ENCODE measurements around the gene ADGRL3.
"Not testable (repeated sequence)": the region's sequence is repeated elsewhere in the genome, so short reads cannot be mapped to it uniquely, and the experiment has no call there.

The ADGRL3 gene

GRCh38 chr4:61924131-61924530 lies 724.0 kb downstream of the ADGRL3 start:
- no peak for DNase-seq

DNA sequence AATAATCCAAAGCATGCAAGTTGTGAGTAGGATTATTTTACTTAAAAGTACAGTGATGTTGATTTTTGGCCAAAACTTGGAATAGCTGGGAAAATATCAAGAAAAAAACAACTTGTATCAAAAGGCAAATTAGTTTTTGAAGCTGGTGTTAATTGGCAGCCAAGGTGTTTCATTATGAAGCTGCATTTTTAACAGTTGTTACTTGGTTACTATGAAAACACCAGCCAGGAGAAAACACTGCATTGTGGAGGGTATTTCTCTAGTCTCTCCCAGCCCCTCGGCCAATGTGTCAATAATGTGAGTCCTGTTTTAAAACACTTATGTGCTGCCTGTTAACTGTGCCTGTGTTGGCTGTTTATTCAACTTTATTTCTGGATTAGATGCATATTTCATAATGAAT lies 733.4 kb downstream of the ADGRL3 start:
- no peak for DNase-seq

- no peak for DNase-seq
These were observed 734.1 kb downstream of the ADGRL3 start for GRCh38 chr4:61934198-61934597.

DNA sequence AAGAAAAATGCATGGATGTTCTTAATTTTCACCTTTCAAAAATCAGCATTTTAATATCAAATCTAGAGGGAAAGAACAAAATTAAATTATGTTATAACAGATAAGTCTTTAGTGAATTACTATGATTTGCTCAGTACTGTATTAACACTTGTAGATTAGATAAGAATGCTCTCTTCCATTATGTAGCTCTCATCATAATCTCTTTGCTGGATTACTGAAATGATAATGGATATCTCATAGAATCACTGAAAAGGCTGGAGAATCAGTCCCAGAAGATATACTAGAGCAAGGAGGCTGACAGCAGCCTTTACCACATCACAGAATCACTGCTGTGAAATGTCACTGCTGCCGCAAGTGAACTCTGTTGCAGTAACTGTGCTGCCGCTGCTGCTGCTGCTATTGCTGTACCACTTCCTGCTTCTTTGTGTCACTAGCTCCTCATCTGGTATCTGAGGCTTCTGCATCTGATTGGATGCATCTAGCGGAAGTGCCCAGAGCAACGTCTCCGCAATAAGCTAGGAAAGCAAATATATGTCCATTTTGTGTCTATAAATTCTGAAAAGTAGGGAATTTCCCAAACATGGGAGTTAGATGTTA lies 738.2 kb downstream of the ADGRL3 start:
- no peak for DNase-seq

- DNase-seq = no peak
These were observed 750.5 kb downstream of the ADGRL3 start for GRCh38 chr4:61950625-61951024.

GRCh38 chr4:61953386-61953785 lies 753.3 kb downstream of the ADGRL3 start:
- no peak for DNase-seq

- DNase-seq = no peak
These were observed 758.5 kb downstream of the ADGRL3 start for GRCh38 chr4:61958591-61958990.

- no peak for DNase-seq
These were observed 759.0 kb downstream of the ADGRL3 start for GRCh38 chr4:61959087-61959486.

GRCh38 chr4:61984260-61984909 lies 784.3 kb downstream of the ADGRL3 start:
- no peak for DNase-seq

DNA sequence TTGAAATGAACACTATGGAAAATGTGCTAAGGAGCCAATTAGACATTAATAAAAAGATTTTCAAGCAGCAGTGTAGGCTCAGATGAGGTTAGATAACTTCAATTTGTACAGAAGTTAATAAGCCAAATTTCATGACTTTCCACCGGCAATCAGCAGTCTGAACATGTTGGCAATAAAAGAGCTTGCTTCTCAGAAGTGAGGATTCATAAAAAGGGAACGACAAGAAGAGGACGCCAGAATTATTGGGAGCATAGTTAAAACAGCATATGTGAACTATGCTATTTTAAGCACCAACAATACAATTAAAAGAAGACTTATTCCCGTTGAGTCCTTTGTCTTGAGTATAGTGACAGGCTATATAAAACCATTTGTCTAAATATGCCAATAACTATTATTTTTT lies 785.3 kb downstream of the ADGRL3 start:
- DNase-seq = no peak

DNA sequence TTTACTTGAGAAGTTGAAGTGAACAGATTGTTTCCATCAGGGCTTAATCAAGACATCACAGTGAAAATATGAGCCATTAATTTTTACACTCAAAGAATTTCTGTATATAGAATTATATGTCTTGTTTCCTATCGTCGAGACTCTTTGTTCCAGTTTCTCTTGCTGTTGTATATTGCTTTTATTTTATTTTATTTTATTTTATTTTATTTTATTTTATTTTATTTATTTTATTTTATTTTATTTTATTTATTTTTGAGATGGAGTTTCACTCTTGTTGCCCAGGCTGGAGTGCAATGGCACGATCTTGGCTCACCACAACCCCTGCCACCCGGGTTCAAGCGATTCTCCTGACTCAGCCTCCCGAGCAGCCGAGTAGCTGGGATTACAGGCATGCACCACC lies 786.8 kb downstream of the ADGRL3 start:
- DNase-seq = not testable (repeated sequence)

- DNase-seq = no peak
These were observed 792.2 kb downstream of the ADGRL3 start for GRCh38 chr4:61992351-61992750.

GRCh38 chr4:61994036-61994435 lies 793.9 kb downstream of the ADGRL3 start:
- DNase-seq = no peak

- DNase-seq = no peak
These were observed 795.7 kb downstream of the ADGRL3 start for GRCh38 chr4:61995717-61996340.

DNA sequence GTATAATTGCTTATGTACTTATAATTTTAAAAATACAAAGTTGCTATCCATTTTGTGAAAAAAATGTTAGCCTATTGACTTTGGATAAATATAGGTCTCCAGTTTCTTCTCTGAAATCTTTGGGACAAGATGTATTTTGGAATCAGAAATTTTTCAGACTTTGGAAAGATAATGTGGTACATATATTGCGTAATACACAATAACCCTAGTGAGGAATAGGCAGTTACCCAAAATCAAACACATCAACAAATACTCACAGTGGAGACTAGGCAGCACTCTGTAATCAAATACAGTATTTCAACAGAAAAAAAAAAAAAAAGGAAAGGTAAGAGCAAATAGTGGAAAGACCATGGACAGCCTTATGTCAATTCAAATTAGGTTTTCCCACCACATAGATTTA lies 796.8 kb downstream of the ADGRL3 start:
- DNase-seq = no peak

- DNase-seq = no peak
These were observed 797.7 kb downstream of the ADGRL3 start for GRCh38 chr4:61997831-61998230.

GRCh38 chr4:62003695-62004094 lies 803.6 kb downstream of the ADGRL3 start:
- DNase-seq = no peak

DNA sequence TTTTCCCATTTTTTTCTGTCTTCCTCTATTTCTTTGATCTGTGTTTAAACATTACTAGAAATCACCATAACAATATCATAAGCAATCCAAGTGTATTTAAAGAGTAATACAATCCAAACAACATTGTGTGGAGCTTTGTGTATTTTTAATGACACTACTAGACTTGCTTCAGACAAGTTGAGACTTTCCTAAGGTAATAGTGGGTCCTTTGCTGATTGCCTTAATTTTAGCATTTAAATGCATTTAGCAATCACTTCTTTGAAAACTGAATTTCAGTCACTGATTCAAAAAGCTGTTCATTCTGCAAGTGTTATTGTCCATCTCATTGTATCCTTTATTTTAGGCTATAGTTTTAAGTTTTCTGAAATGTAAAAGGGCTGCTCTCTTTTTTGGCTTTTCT lies 804.8 kb downstream of the ADGRL3 start:
- DNase-seq = no peak

DNA sequence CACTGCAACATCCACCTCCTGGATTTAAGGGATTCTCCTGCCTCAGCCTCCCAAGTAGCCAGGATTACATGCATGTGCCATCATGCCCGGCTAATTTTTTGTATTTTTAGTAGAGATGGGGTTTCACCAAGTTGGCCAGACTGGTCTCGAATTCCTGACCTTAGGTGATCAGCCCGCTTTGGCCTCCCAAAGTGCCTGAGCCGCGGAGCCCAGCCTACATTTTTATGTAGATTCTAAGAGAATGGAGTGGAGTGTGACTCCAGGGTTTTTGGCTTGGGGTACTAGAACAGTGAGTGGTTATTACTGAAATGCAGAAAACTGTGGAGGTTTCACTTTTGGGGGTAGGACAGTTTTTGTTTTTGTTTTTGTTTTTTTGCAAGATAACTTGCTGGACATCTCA lies 806.0 kb downstream of the ADGRL3 start:
- DNase-seq = no peak

GRCh38 chr4:62015043-62015739 lies 815.1 kb downstream of the ADGRL3 start:
- no peak for DNase-seq

GRCh38 chr4:62018537-62018936 lies 818.4 kb downstream of the ADGRL3 start:
- no peak for DNase-seq

GRCh38 chr4:62023633-62024032 lies 823.5 kb downstream of the ADGRL3 start:
- DNase-seq = no peak

GRCh38 chr4:62028745-62029144 lies 828.6 kb downstream of the ADGRL3 start:
- no peak for DNase-seq

DNA sequence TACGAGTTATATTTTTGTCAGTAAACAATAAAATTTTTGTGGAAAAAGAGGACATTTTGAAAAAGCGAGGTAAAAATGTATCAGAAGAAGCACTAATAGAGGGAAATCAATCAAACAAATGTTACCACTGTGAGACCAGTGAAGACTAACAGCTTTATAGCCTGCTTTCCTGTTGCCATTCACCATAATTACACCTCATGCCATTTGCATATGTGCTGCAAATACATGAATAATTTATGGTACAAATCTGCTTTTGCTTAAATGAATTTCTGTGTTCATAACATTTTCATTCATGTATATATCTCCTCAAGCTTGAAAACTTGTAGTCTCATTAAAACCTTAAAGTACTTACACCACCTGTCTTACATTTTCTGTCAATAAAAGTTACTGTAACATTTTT lies 830.8 kb downstream of the ADGRL3 start:
- DNase-seq = no peak
